ES-I3 (cell line): ENCODE measurements around the gene WSCD1.
A peak's percentile ranks its signal among the peaks of the same experiment; 100 is the strongest.

Source experiments
- H3K36me3 ChIP-seq: 2 replicates; pipeline ENCODE4 v1.6.1; 2013; ENCODE audit warnings: mild to moderate bottlenecking, low read length, control low read depth, moderate library complexity; ENCODE audit not compliant: insufficient read depth
- H3K4me1 ChIP-seq: 2 replicates; pipeline ENCODE4 v1.6.1; 2013; ENCODE audit warnings: mild to moderate bottlenecking, control low read depth, low read length; ENCODE audit not compliant: insufficient read depth
- H3K9ac ChIP-seq: 2 replicates; pipeline ENCODE4 v1.6.1; 2013; ENCODE audit warnings: low read depth, mild to moderate bottlenecking, low read length, moderate library complexity
- H3K9me3 ChIP-seq: 2 replicates; pipeline ENCODE4 v1.6.1; 2013; ENCODE audit warnings: mild to moderate bottlenecking, low read length, moderate library complexity; ENCODE audit not compliant: control insufficient read depth, insufficient read depth

WSCD1 gene

DNA sequence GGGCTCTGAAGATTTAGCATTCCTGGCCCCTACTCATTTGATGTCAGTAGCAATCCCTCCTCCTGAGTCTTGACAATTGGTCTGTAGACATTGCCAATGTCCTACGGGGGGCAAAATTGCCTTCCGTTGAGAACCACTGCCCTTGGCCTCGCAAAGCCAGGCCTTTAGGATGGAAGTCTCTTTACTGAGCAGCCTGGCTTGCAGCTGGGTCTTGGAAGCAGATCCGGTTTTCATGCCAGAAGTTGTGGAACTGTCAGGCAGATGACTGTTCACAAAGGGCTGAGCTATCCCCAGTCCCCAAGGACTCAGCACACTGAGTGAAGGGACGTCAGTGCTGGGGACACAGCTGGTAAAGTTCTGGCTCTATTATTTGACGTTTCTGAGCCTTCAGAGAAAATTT is 83.2 kb downstream of the WSCD1 start:
- Histone ChIP-seq H3K36me3 (no peaks in the 10 kb centered on the region), H3K4me1 (no peaks in the 10 kb centered on the region), H3K9me3 (no peaks in the 10 kb centered on the region)

DNA sequence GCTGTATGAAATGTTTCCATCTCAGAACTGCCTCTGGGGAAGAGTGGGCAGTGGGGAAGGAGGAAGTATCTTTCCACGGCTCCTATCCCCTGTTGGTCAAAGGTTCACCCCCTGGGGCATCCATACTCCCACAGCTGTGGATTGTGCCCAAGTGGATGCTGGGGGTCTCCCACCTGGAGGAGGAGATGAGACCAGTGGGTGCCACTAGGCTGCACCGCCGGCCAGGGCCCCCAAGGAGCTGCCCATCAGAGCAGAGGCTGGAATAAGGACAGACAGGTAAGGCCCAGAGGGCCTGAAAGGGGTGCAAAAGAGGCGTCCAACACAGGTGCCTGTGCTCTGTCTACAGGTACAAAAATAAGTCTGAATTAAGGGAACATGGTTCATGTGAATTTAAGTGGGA is 87.5 kb downstream of the WSCD1 start:
- Histone ChIP-seq H3K36me3 (no peaks in the 10 kb centered on the region), H3K9me3 (no peaks in the 10 kb centered on the region), H3K4me1 (peaks cover 17% of the 10 kb centered on the region), H3K9ac (no peak overlapping the region)

More for the DNA sequence above, 83.2 kb downstream of the WSCD1 start:
- H3K9ac ChIP-seq = no peak overlapping the region

DNA sequence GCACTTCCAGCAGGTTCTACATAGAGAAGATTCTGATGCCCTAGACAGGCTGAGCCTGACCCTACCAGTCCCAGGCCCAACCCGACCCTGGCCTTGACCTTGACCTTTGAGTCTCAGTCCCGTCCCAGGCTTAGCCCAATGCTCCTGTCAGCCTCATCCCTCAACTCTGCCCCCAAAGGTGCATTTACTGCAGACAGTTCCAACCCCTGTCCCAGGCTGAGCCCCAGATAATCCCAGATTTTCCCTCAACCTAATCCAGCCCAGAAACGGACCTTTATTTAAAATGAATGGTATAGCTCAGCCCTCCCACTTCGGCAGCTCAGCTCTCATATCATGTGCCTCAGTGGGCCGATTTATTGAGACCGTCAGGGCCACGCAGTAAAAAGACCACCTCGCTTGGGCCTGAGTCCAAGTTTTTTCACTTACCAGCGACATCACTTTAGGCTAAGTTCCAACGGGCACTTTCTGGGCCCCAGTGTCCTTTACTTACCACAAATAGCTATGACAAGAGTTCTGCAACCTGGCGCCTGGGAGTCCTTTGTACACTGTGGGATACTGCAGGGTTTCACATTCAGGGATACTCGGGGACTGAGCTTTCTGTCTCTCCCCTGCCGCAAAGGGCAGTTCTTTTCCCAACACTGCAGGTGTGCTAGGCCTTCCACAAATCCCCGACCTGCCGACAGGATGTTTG is 89.5 kb downstream of the WSCD1 start:
- Histone ChIP-seq H3K9me3 (no peaks in the 10 kb centered on the region), H3K36me3 (no peaks in the 10 kb centered on the region), H3K9ac (no peak overlapping the region), H3K4me1 (peaks cover 22% of the 10 kb centered on the region)

DNA sequence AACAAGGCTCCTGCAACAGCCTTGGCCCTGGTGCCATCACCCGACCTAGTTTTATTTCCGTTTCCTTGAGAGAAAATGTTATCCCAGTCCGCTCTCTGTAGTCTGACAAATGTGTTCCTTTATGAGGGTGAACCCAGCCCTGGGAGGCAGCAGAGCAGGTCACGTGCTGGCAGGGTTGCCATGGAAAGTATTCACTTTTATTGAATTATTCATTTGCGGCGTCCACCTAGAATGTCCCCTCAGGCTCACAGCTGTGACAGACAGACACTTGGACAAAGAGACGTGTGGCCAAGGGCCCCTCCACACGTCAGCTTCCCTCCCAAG is 90.0 kb downstream of the WSCD1 start:
- peaks cover 22% of the 10 kb centered on the region for H3K4me1 ChIP-seq
- no peaks in the 10 kb centered on the region for H3K9me3 ChIP-seq
- no peaks in the 10 kb centered on the region for H3K36me3 ChIP-seq
- H3K9ac ChIP-seq = no peak overlapping the region

DNA sequence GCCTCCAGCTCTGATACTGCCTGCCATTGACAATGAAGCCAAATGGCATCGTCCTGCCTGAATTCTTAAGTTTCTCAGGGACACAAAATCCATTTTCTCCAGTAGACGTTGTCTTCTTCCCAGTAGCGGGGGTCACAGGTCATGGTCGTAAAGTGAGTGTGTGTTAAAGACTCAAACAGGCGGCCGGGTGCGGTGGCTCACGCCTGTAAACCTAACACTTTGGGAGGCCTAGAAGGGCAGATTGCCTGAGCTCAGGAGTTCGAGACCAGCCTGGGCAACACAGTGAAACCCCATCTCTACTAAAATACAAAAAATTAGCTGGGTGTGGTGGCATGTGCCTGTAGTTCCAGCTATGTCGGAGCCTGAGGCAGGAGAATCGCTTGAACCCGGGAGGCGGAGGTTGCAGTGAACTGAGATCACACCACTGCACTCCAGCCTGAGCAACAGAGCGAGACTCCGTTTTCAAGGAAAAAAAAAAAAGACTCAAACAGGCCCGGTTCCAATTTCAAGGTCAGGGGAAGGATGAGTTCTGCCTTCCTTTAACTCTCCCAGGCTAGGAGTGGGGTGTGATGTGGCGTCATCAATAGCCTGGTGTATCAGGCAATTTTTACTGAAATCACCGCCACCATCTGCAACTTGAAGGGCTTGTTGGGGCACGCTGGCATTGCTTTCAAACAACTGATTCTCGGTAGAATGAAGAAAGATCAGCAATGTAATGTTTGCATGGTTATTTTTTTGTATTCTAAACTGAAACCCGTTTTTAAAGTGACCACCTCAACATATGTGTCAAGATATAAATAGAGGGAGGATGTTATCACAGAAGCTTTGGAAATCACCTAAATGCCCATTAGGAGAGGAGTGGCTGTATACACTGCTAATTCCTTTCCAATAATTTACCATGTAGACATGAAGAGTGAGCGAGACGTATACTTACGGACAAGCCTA is 91.0 kb downstream of the WSCD1 start:
- no peaks in the 10 kb centered on the region for H3K36me3 ChIP-seq
- H3K9ac ChIP-seq = no peak overlapping the region
- no peaks in the 10 kb centered on the region for H3K9me3 ChIP-seq
- H3K4me1 ChIP-seq = peaks cover 22% of the 10 kb centered on the region

DNA sequence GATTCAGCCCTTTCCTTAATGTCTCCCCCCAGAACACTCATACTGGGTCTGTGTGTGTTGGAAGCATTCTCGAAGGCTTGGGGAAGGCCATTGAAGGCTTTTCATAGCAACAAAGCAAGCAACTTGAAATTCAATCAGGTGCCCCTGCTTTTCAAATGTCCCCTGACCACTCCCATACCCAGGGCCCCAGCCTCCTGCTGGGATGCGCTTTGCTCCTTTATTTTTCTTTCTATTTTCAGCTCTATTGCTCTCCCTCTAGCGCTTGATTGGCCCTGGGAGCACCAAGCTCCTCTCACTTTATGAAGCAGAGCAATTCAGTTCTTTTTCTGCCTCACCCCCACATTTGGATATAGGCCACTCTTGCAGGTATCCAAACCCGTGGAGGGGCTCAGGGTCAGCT is 92.0 kb downstream of the WSCD1 start:
- no peaks in the 10 kb centered on the region for H3K36me3 ChIP-seq
- H3K9me3 ChIP-seq = no peaks in the 10 kb centered on the region
- peak overlapping the region; percentile 31; the same call in 1 of the 2 replicates for H3K9ac ChIP-seq
- peaks cover 22% of the 10 kb centered on the region for H3K4me1 ChIP-seq

DNA sequence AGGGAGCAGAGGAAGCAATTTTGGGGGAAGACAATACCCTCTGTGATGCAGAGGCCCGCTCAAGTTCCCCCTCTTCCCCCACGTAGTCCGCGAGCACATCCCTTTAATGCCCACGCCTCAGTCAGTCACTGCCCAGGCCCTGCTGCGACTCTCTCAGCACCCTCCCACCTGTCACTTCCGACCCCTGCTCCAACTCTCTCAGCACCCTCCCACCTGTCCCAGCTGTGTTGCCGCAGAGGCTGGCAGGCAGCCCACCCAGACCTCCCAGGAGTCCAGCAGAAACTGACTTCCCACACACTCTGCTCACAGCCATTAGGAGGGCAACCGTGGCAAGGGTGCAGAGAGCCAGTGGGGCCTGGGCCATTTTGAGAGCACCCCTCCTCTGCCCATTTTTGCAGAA is 92.7 kb downstream of the WSCD1 start:
- Histone ChIP-seq H3K9ac (no peak overlapping the region), H3K36me3 (no peaks in the 10 kb centered on the region), H3K9me3 (no peaks in the 10 kb centered on the region), H3K4me1 (peaks cover 22% of the 10 kb centered on the region)

DNA sequence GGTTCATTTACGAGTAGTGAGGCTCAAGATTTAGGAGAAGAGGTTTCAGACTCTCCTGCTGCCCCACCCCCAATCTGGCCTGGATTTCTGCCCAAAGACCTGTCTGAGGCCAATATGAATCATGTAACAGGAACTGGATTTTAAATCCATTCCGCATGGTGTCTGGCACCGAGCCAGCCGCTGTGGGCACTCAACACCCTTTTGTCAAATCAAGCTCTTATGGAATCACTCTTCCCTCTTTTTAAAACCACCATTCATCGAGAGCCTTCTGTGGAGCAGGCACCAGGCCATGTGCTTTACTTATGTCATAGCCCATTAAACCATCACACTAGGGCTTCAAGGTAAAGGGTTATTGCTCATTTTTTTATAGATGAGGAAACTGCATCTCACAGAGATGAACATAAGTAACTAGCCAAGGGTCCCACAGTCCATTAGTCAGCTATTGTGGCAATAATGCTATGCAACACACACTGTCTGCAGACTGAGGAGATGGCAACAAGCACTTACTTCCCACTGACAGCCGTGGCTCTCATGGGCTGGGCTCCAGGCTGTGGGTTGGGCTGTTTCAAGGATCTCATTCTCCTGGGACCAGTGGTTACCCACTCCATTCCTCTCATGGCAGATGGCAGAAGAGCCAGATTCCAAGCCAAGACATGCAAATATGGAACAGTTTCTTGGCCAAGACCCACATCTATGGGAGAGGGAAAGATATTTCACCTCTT is 93.6 kb downstream of the WSCD1 start:
- Histone ChIP-seq H3K9ac (no peak overlapping the region), H3K9me3 (no peaks in the 10 kb centered on the region), H3K4me1 (peaks cover 22% of the 10 kb centered on the region), H3K36me3 (no peaks in the 10 kb centered on the region)

DNA sequence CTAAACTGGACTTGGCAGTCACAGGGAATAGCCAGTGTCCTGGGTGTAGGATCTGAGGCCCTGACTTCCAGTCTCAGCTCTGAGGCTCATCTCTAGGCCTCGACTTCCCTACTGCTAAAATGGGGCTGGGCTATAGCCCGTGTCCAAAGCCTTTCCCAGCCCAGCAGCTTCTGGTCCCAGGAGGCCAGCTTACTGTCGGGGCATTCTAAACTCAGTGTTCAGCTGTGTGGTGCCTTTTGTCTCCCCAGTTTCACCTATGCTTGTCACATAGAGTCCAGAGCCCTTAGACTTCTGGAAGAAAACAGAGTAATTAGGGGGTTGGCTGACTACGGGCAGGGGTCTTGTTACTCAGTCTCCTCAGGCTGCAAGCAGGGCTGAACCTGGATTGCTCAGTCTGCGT is 94.8 kb downstream of the WSCD1 start:
- H3K4me1 ChIP-seq = peaks cover 22% of the 10 kb centered on the region
- no peaks in the 10 kb centered on the region for H3K9me3 ChIP-seq
- H3K9ac ChIP-seq = no peak overlapping the region
- H3K36me3 ChIP-seq = no peaks in the 10 kb centered on the region

DNA sequence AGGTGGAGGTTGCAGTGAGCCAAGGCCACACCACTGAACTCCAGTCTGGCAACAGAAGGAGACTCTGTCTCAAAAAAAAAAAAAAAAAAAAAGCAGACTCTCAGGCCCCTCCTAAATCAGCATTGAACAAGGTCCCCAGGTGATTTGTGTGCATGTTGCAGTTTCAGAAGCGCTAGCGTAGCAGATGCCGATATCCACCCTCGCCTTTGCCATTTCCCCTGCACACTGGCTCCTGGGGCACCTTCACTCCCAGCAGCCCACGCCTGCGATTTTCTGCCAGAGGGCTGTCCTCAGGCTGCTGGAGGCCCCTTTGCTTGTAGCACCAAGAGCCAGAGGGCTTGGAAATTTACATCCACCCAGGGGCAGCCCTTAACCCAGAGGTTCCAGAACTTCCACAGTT is 95.6 kb downstream of the WSCD1 start:
- no peak overlapping the region for H3K9ac ChIP-seq
- no peaks in the 10 kb centered on the region for H3K9me3 ChIP-seq
- H3K4me1 ChIP-seq = peaks cover 19% of the 10 kb centered on the region
- no peaks in the 10 kb centered on the region for H3K36me3 ChIP-seq

DNA sequence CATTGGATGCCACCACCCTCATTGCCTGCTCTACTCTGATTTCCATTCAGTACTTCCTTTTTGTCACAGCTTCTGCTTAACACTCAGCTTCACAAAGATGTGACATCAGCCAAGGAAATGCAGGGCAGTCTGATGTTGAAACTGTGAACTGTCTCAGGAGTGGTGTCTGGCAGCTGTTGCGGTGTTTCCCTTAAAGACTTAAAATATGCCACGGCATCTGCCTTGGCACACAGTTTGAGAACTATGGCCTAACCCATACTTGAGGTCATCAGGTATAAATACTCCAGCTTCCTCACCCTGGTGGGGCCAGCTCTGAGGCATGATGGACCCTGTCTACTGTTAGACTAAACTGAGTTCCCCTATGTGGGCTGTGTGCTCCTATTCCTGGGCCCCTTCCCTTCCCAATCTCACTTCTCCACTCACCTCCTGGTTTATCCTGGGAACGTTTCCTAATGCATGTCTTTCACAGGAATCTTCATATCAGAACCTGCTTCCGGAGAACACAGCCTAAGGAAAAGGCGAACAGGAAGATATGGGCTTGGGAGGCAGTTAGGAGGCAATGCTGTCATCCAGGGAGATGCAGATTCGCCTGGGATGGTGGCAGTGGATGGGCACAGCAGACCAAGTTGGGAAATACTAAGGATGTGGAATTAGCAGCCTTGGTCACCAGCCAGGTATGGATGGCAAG is 96.5 kb downstream of the WSCD1 start:
- Histone ChIP-seq H3K4me1 (peaks cover 14% of the 10 kb centered on the region), H3K36me3 (no peaks in the 10 kb centered on the region), H3K9me3 (no peaks in the 10 kb centered on the region), H3K9ac (no peak overlapping the region)

DNA sequence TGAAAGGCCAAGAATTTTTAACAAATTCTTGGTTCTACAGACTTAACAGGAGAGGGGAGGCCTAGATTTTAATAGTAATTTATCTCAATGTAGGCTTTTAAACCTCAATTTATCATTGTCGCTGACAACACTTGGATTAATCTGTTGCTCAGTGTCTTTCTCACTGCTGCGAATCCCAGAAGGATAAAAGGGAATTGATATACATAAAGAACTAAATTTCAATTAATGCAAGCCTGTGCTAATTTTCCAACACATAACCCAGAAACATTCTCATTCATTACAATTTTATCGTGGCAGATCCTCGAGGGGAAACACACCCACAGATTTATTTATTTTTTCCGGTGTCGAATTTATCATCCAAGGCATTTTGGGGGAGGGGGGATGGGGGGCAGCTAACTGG is 98.1 kb downstream of the WSCD1 start:
- no peaks in the 10 kb centered on the region; the same call in 1 of the 2 replicates for H3K36me3 ChIP-seq
- H3K9me3 ChIP-seq = no peaks in the 10 kb centered on the region
- peaks cover 15% of the 10 kb centered on the region for H3K4me1 ChIP-seq
- H3K9ac ChIP-seq = no peak overlapping the region

DNA sequence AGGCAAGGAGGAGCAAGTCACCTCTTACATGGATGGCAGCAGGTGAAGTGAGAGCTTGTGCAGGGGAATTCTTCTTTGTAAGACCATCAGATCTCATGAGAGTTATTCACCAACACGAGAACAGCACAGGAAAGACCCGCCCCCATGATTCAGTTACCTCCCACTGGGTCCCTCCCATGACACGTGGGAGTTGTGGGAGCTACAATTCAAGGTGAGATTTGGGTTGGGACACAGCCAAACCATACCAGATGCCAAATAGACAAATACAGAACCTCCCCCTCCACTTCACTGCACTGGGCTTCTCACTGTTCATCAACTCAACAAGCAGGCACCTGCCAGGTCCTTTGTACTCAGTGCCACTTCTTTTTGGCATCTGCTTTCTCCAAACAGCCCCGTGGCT is 100.2 kb downstream of the WSCD1 start:
- Histone ChIP-seq H3K36me3 (no peaks in the 10 kb centered on the region; the same call in 1 of the 2 replicates), H3K9me3 (no peaks in the 10 kb centered on the region), H3K4me1 (peaks cover 15% of the 10 kb centered on the region), H3K9ac (no peak overlapping the region)

DNA sequence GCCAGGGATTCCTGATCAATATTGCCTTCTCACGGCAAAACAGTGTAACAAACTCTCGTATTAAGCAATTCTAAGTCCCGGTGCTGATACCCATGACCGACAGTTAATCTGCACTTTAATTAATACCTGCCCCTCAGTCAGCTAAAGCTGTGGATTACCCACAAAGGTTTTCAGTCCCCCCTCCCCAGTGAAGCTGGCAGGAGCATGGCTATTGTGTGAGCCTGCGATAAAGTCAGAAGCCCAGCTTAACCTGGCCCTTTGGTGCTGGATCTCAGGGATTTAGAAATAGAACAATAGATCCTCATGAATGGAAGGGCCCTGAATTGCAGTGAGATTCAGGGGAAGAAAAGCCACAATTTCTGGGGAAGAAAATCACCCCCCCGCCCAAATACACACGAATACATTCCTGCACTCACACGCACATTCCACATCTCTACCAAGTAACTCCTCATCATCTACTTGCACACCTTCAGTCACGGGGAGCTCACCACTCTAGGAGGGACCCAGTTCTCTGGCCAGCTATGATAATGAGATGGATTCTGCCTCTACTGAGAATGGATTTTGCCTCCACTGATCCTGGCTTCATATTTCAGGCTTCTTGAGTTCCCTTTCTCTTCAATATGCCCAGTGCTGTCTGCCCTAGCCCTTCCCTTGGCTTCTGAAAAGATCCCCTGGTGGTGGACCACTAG is 102.6 kb downstream of the WSCD1 start:
- H3K9me3 ChIP-seq = no peaks in the 10 kb centered on the region
- H3K4me1 ChIP-seq = peaks cover 15% of the 10 kb centered on the region
- no peaks in the 10 kb centered on the region; the same call in 1 of the 2 replicates for H3K36me3 ChIP-seq
- H3K9ac ChIP-seq = no peak overlapping the region
